Chondrocyte (in vitro differentiated cells): ENCODE measurements around the gene TTBK1. TPM values are rescaled to one million over a fixed set of nuclear protein-coding genes. Genes with fewer than 3 reads are reported as not detected.

Experiments used
- DNase-seq: peaks from one replicate; pipeline ENCODE4 v3.0.0; 2021; ENCODE audit warnings: mixed read lengths, low spot score
- H3K27ac Mint-ChIP-seq: one replicate; pipeline ENCODE4 v1.8.0; 2021; ENCODE audit warnings: mild to moderate bottlenecking, moderate library complexity, mixed read lengths; ENCODE audit not compliant: unreplicated experiment
- H3K27me3 Mint-ChIP-seq: 2 replicates; pipeline ENCODE4 v1.8.0; 2021; ENCODE audit warnings: low read depth, mixed read lengths
- H3K36me3 Mint-ChIP-seq: 2 replicates; pipeline ENCODE4 v1.8.0; 2021; ENCODE audit warnings: low read depth, mixed read lengths
- H3K4me1 Mint-ChIP-seq: 2 replicates; pipeline ENCODE4 v1.8.0; 2021; ENCODE audit warnings: low read depth, mild to moderate bottlenecking, mixed read lengths
- H3K4me3 Mint-ChIP-seq: one replicate; pipeline ENCODE4 v1.8.0; 2021; ENCODE audit warnings: mild to moderate bottlenecking, moderate library complexity, mixed read lengths; ENCODE audit not compliant: unreplicated experiment
- H3K9me3 Mint-ChIP-seq: 2 replicates; pipeline ENCODE4 v1.8.0; 2021; ENCODE audit warnings: low read depth, mixed read lengths
- CTCF ChIP-seq: fragments of 200-600 bp; sonication (generic); IDR thresholded peaks from 2 replicates; pipeline ENCODE4 v1.5.0; 2021; ENCODE audit warnings: antibody characterized with exemption, mild to moderate bottlenecking, moderate library complexity
- total RNA-seq: library from RNA; stranded (reverse); gene quantifications from 3 replicates; pipeline ENCODE4 v1.2.1, GENCODE V29; 2021

TTBK1 gene
- total RNA-seq, 1 donor from 2014 or later: 0.07 TPM

- Mint-ChIP-seq H3K9me3 (peaks cover 4% of the 10 kb centered on the region), H3K36me3 (peaks cover 35% of the 10 kb centered on the region), H3K4me1 (no peaks in the 10 kb centered on the region), H3K4me3 (no peak overlapping the region), H3K27ac (no peak overlapping the region), H3K27me3 (no peaks in the 10 kb centered on the region)
- TF ChIP-seq CTCF: no peak
- peak; percentile 30 for DNase-seq
These were observed 40.8 kb upstream of the TTBK1 start for GRCh38 chr6:43202451-43202850.

- no peak for TF ChIP-seq CTCF
- H3K27ac Mint-ChIP-seq: no peak overlapping the region
- no peak overlapping the region for H3K4me3 Mint-ChIP-seq
- H3K27me3 Mint-ChIP-seq: no peaks in the 10 kb centered on the region
- H3K4me1 Mint-ChIP-seq: no peaks in the 10 kb centered on the region
- H3K9me3 Mint-ChIP-seq: peaks cover 4% of the 10 kb centered on the region
- H3K36me3 Mint-ChIP-seq: peaks cover 33% of the 10 kb centered on the region
- DNase-seq: peak; percentile 70
These were observed 40.1 kb upstream of the TTBK1 start for GRCh38 chr6:43203029-43203717.

GRCh38 chr6:43203718-43204095 lies 39.6 kb upstream of the TTBK1 start:
- no peak for TF ChIP-seq CTCF
- peaks cover 33% of the 10 kb centered on the region for H3K36me3 Mint-ChIP-seq
- peak; percentile 44 for DNase-seq
- H3K4me1 Mint-ChIP-seq: no peaks in the 10 kb centered on the region
- no peak overlapping the region for H3K4me3 Mint-ChIP-seq
- no peaks in the 10 kb centered on the region for H3K27me3 Mint-ChIP-seq
- H3K9me3 Mint-ChIP-seq: peaks cover 4% of the 10 kb centered on the region
- no peak overlapping the region for H3K27ac Mint-ChIP-seq

GRCh38 chr6:43204271-43205105 lies 38.8 kb upstream of the TTBK1 start:
- TF ChIP-seq CTCF: no peak
- no peak overlapping the region for H3K27ac Mint-ChIP-seq
- H3K36me3 Mint-ChIP-seq: peaks cover 33% of the 10 kb centered on the region

GRCh38 chr6:43205849-43206248 lies 37.4 kb upstream of the TTBK1 start:
- Mint-ChIP-seq H3K4me3 (no peak overlapping the region), H3K27me3 (no peaks in the 10 kb centered on the region), H3K27ac (no peak overlapping the region), H3K4me1 (no peaks in the 10 kb centered on the region), H3K36me3 (peaks cover 26% of the 10 kb centered on the region), H3K9me3 (peaks cover 4% of the 10 kb centered on the region)
- TF ChIP-seq CTCF: no peak
- DNase-seq: peak; percentile 62

More at GRCh38 chr6:43204271-43205105, 38.8 kb upstream of the TTBK1 start:
- peaks cover 4% of the 10 kb centered on the region for H3K9me3 Mint-ChIP-seq
- H3K27me3 Mint-ChIP-seq: no peaks in the 10 kb centered on the region
- H3K4me1 Mint-ChIP-seq: no peaks in the 10 kb centered on the region
- peak; percentile 90 for DNase-seq
- H3K4me3 Mint-ChIP-seq: no peak overlapping the region
